Measurements from ENCODE around the gene GSTA2.
"Not testable (repeated sequence)": the region's sequence is repeated elsewhere in the genome, so short reads cannot be mapped to it uniquely, and the experiment has no call there.

GRCh38 chr6:52714761-52715160 is 48.5 kb downstream of the GSTA2 start:
- TF ChIP-seq CTCF (conservative IDR thresholded peaks at IDR 0.05); EZH2 (IDR thresholded peaks at IDR 0.05; ENCODE audit: low read depth): not testable (repeated sequence)

Measured in PC-9 (cell line).